Measurements from ENCODE around the gene NLRP14. TPM values are rescaled to one million over a fixed set of nuclear protein-coding genes. Genes with fewer than 3 reads are reported as not detected.

Gene NLRP14
- 0.16 and 0.24 TPM in 2 replicates for total RNA-seq

GRCh38 chr11:7020183-7020917 is at the start of gene NLRP14, which contains the start of gene ZNF214:
Gene NLRP14 (plus strand): TSS chr11:7020479. CDS start chr11:7038587, 18,108 bp downstream.
Gene ZNF214 (minus strand): TSS chr11:7020346. CDS start chr11:7002835, 17,511 bp downstream.

GRCh38 chr11:7088921-7089320 is 68.6 kb downstream of the NLRP14 start, which contains the start of gene RBMXL2:
Gene RBMXL2 (plus strand): TSS chr11:7088998. CDS start chr11:7089121, 123 bp downstream.

Other genes starting within 250 kb of the NLRP14 start
- 0.12 and 0.16 TPM in 2 replicates for gene OR2AG2, start 248.5 kb upstream of the NLRP14 start, total RNA-seq
- gene OR2AG1, start 237.5 kb upstream of the NLRP14 start, total RNA-seq, result not detected in 2 replicates
- 0.32 and 0.49 TPM in 2 replicates for gene OR6A2, start 220.8 kb upstream of the NLRP14 start, total RNA-seq
- gene OR10A5, start 174.8 kb upstream of the NLRP14 start, total RNA-seq, result not detected in 2 replicates
- not detected in 2 replicates for gene OR10A2, start 157.4 kb upstream of the NLRP14 start, total RNA-seq
- gene OR10A4, start 143.9 kb upstream of the NLRP14 start, total RNA-seq, result not detected in 2 replicates
- 0.32 and 0.61 TPM in 2 replicates for gene OR2D2, start 128.0 kb upstream of the NLRP14 start, total RNA-seq
- not detected in 2 replicates for gene OR2D3, start 99.5 kb upstream of the NLRP14 start, total RNA-seq
- 5.7 and 7.4 TPM in 2 replicates for gene ZNF215, start 94.1 kb upstream of the NLRP14 start, total RNA-seq
- gene ZNF214, start 133 bp upstream of the NLRP14 start, total RNA-seq, result 2.1 and 4.7 TPM in 2 replicates
- gene RBMXL2, start 68.5 kb downstream of the NLRP14 start, total RNA-seq, result 0.16 TPM in 1 of 2 replicates, not detected in the other
- 0.12 and 0.32 TPM in 2 replicates for gene SYT9, start 231.4 kb downstream of the NLRP14 start, total RNA-seq

Measured in hair follicle dermal papilla cell (primary cell).